ENCODE results near the gene PACC1. TPM values are rescaled to one million over a fixed set of nuclear protein-coding genes. Genes with fewer than 3 reads are reported as not detected.
A peak's percentile ranks its signal among the peaks of the same experiment; 100 is the strongest.

Gene PACC1
- total RNA-seq (1 to 10 TPM; 2.1 to 7.9 (median 3.1) TPM), polyA plus RNA-seq (1 to 10 TPM; 1.8 to 6.2 TPM)
- long read RNA-seq, donor 1, partial matches to known transcripts, result 1 of 6 reads
- long read RNA-seq, donor 1, other reads (novel, unspliced or antisense), result 1 of 6 reads
- long read RNA-seq, donor 2, transcript TMEM206-201 (8 exons, 2,475 nt), result major isoform, 13 of 19 reads
- long read RNA-seq, donor 2, partial matches to known transcripts, result 1 of 19 reads
- long read RNA-seq, donor 2, other reads (novel, unspliced or antisense), result 4 of 19 reads
- long read RNA-seq, donor 3, partial matches to known transcripts, result 0 of 3 reads
- long read RNA-seq, donor 3, other reads (novel, unspliced or antisense), result 0 of 3 reads

GRCh38 chr1:212414328-212415106, at the start of gene PACC1:
Gene PACC1, minus strand, starts transcription at chr1:212414886. Its CDS starts 129 bp downstream, at chr1:212414757.
- peak within 1 kb of the TSS; percentile 68 to 96 (median 88) for H3K4me3 ChIP-seq
- no peaks in the 10 kb centered on the region for H3K27me3 ChIP-seq
- peaks cover 0 to 23% (median 10%) of the 10 kb centered on the region in 9 donors for H3K36me3 ChIP-seq
- H3K9me3 ChIP-seq, result no peaks in the 10 kb centered on the region
- intact Hi-C loops (cut with DNase I), result no loop called here
- 1% methylated on average over 50 to 74 of the region's 74 CpGs for WGBS, 4 donors
- TF ChIP-seq POLR2A (IDR thresholded peaks at IDR 0.05) (peak in 1 of 2 donors; percentile 47), CTCF (IDR thresholded peaks at IDR 0.05) (no peak)
- peaks cover 0 to 54% (median 6%) of the 10 kb centered on the region in 12 donors for H3K4me1 ChIP-seq
- ATAC-seq (peak; percentile 77 to 99 (median 97)), DNase-seq (peak; percentile 88 to 95 (median 90))
- H3K27ac ChIP-seq, result peak within 1 kb of the TSS in 10 of 12 donors; percentile 19 to 79 (median 54)

- H3K9me3 ChIP-seq, result no peaks in the 10 kb centered on the region
- TF ChIP-seq POLR2A (IDR thresholded peaks at IDR 0.05), result no peak
- no peak for TF ChIP-seq CTCF (IDR thresholded peaks at IDR 0.05)
- ATAC-seq (no peak), DNase-seq (peak in 1 of 5 donors; percentile 39)
- H3K36me3 ChIP-seq, result no peaks in the 10 kb centered on the region
- H3K4me1 ChIP-seq, result peaks cover 0 to 7% (median 0%) of the 10 kb centered on the region in 12 donors
- 79 to 92% (median 83%) methylated on average over 3 to 7 of the region's 7 CpGs for WGBS, 4 donors
- H3K27ac ChIP-seq, result no peak overlapping the region
- H3K4me3 ChIP-seq, result no peak overlapping the region
- H3K27me3 ChIP-seq, result no peaks in the 10 kb centered on the region
- intact Hi-C loops (cut with DNase I), result loop anchor here in 3 of 10 donors (10.0 kb wide), 2 partner anchors 531 to 779 kb away; no protein-coding TSS in a partner anchor
These were observed 49.0 kb upstream of the PACC1 start for GRCh38 chr1:212463565-212464285.

GRCh38 chr1:212461916-212462660, 47.4 kb upstream of the PACC1 start:
- no peaks in the 10 kb centered on the region for H3K36me3 ChIP-seq
- intact Hi-C loops (cut with DNase I), result loop anchor here in 3 of 10 donors (10.0 kb wide), 2 partner anchors 533 to 777 kb away; no protein-coding TSS in a partner anchor
- TF ChIP-seq POLR2A (IDR thresholded peaks at IDR 0.05), result no peak
- no peak for TF ChIP-seq CTCF (IDR thresholded peaks at IDR 0.05)
- DNase-seq, result peak in 1 of 5 donors; percentile 20
- peaks cover 0 to 7% (median 0%) of the 10 kb centered on the region in 12 donors for H3K9me3 ChIP-seq
- H3K27ac ChIP-seq, result no peak overlapping the region
- H3K27me3 ChIP-seq, result no peaks in the 10 kb centered on the region
- WGBS, 4 donors, result 89 to 93% (median 91%) methylated on average over 11 to 13 of the region's 13 CpGs
- ATAC-seq, result no peak
- peaks cover 0 to 4% (median 0%) of the 10 kb centered on the region in 12 donors for H3K4me1 ChIP-seq
- no peak overlapping the region for H3K4me3 ChIP-seq
